ENCODE data around the gene CHPT1. TPM values are rescaled to one million over a fixed set of nuclear protein-coding genes. Genes with fewer than 3 reads are reported as not detected.

The CHPT1 gene
- total and polyA plus RNA-seq, 2 donors (not counting 3 experiments of a cell fraction or from before 2014, with no cell fraction given): 12.1 to 19.3 TPM

- peaks cover 0 to 8% of the 10 kb centered on the region in 2 experiments for H3K36me3 ChIP-seq (ENCODE audit: control insufficient read depth in 2 of 2, extremely low read depth in 1 of 2, insufficient read depth in 2 of 2, low read length in 2 of 2)
- no peak for FAIRE-seq
Observed at GRCh38 chr12:101750152-101750551, 52.7 kb downstream of the CHPT1 start.

More at GRCh38 chr12:101750152-101750551, 52.7 kb downstream of the CHPT1 start:
- Histone ChIP-seq H2AFZ (ENCODE audit: low read depth, low read length) (no peak overlapping the region), H3K4me3 (replicated peaks in 1 of 3; ENCODE audit: insufficient read depth in 1 of 3, low read depth in 1 of 3, low read length in 3 of 3) (no peak overlapping the region), H3K27me3 (ENCODE audit: control insufficient read depth in 2 of 2, insufficient read depth in 2 of 2, low read length in 2 of 2) (no peaks in the 10 kb centered on the region), H3K9ac (replicated peaks; ENCODE audit: extremely low read depth, insufficient read depth, low read length) (no peak overlapping the region), H3K79me2 (ENCODE audit: control insufficient read depth, insufficient read depth, low read length) (no peaks in the 10 kb centered on the region), H3K9me3 (replicated peaks; ENCODE audit: control insufficient read depth, insufficient read depth, low read length) (no peaks in the 10 kb centered on the region), H3K9me1 (replicated peaks; ENCODE audit: control insufficient read depth, extremely low read depth, insufficient read depth, low read length) (no peaks in the 10 kb centered on the region), H4K20me1 (replicated peaks; ENCODE audit: control insufficient read depth, extremely low read depth, insufficient read depth, low read length) (no peaks in the 10 kb centered on the region), H3K4me2 (ENCODE audit: insufficient read depth, low read length) (no peak overlapping the region), H3K4me1 (ENCODE audit: control insufficient read depth, extremely low read depth, insufficient read depth, low read length) (no peaks in the 10 kb centered on the region), H3K27ac (ENCODE audit: insufficient read depth, low read depth, low read length) (no peak overlapping the region)
- BruUV-seq (replicated peaks): no TSS peak
- dilution Hi-C loops (cut with MboI; ENCODE audit: extremely low pct_ligation_motif_present, low sequenced_read_pairs): no loop called here
- CTCF ChIA-PET: no interaction called here
- POLR2A ChIA-PET: no interaction called here
- DNase-seq (ENCODE audit: low read depth, low spot score): no peak
- intact Hi-C loops (cut with micrococcal nuclease): no loop called here
- TF ChIP-seq MAX (IDR thresholded peaks at IDR 0.05; ENCODE audit: insufficient read depth, insufficient read length) (no peak), MYC (IDR thresholded peaks at IDR 0.05; ENCODE audit: low read depth, low read length) (no peak), EZH2 (IDR thresholded peaks at IDR 0.05; ENCODE audit: borderline replicate concordance, low read depth, low read length, severe bottlenecking) (no peak), POLR2AphosphoS5 (IDR thresholded peaks at IDR 0.05; ENCODE audit: insufficient read depth, low read depth, low read length) (no peak), FOS (IDR thresholded peaks at IDR 0.05; ENCODE audit: borderline replicate concordance, insufficient read depth, low read length) (no peak), CTCF (IDR thresholded peaks at IDR 0.05; ENCODE audit: extremely low read depth in 1 of 2, insufficient read depth in 1 of 2, low read depth in 1 of 2, low read length in 2 of 2) (no peak), JUN (IDR thresholded peaks at IDR 0.05; ENCODE audit: borderline replicate concordance, insufficient read depth, insufficient read length, low read depth) (no peak), POLR2A (IDR thresholded peaks at IDR 0.05; ENCODE audit: low read depth, low read length) (no peak), GATA2 (IDR thresholded peaks at IDR 0.05; ENCODE audit: insufficient read depth, insufficient read length, low read depth, low read length) (no peak)

Measured in endothelial cell of umbilical vein (primary cell).